Measurements from ENCODE around the gene CCND2.

DNA sequence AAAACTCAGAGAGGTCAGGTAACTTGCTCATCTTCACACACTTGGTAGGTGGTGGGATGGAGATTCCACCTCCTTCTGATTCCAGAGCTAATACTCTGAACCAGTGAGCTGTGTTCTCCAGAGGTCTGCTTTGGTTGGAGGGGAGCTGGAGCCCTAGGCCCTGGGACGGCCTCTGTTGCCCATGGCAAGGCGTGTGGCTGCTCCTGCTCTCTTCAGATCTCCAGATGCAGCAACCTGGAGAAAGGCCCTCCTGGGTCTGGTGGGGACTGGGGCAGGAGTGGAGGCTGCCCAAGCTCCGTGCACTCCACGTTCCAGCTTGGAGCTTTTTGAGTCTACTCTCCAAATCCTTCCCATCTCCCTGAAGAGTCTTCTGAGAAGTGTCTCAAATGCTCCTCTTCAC lies 10.7 kb downstream of the CCND2 start:
- no peak for TF ChIP-seq CTCF (conservative IDR thresholded peaks at IDR 0.05; ENCODE audit: low read length)
- TF ChIP-seq EZH2phosphoT487 (IDR thresholded peaks at IDR 0.05; ENCODE audit: borderline replicate concordance) = no peak

Measured in Loucy (cell line).